K562 (cell line): ENCODE measurements around the gene BAD. TPM values are rescaled to one million over a fixed set of nuclear protein-coding genes. Genes with fewer than 3 reads are reported as not detected.

Source experiments
- CBX2 ChIP-seq: fragments of 200-600 bp; sonication (generic); IDR thresholded peaks from one replicate; pipeline ENCODE4 v1.6.1; 2012; ENCODE audit warnings: mild to moderate bottlenecking, low read length, inconsistent platforms; ENCODE audit not compliant: insufficient read depth, poor library complexity, severe bottlenecking
- DPF2 ChIP-seq: fragments of 450-650 bp; IDR thresholded peaks from 2 replicates; pipeline ENCODE4 v1.6.1; 2016
- ELF4 ChIP-seq: fragments of 450-650 bp; formaldehyde crosslinking; IDR thresholded peaks from 2 replicates; pipeline ENCODE4 v1.4.0; 2022; ENCODE audit warnings: missing genetic modification characterization
- ETS2 ChIP-seq: IDR thresholded peaks from 2 replicates; pipeline ENCODE4 v1.6.1; 2016; ENCODE audit warnings: borderline replicate concordance, missing genetic modification characterization, mild to moderate bottlenecking, moderate library complexity, missing compliant biosample characterization; ENCODE audit not compliant: poor library complexity, severe bottlenecking
- KLF10 ChIP-seq: fragments of 250-450 bp; sonication (Bioruptor Pico); IDR thresholded peaks from 2 replicates; pipeline ENCODE4 v1.6.1; 2021; ENCODE audit warnings: matching md5 sums
- MAFF ChIP-seq: IDR thresholded peaks from 2 replicates; pipeline ENCODE4 v1.6.1; 2012; ENCODE audit warnings: low read length, improper control_type of control experiment
- MTF1 ChIP-seq: fragments of 250-450 bp; sonication (Bioruptor Pico); IDR thresholded peaks from 2 replicates; pipeline ENCODE4 v1.9.0; 2021; ENCODE audit warnings: moderate library complexity, mild to moderate bottlenecking, inconsistent platforms, borderline replicate concordance
- MXD1 ChIP-seq: fragments of 250-450 bp; sonication (Bioruptor Pico); IDR thresholded peaks from 2 replicates; pipeline ENCODE4 v1.8.0; 2021; ENCODE audit warnings: borderline replicate concordance, mild to moderate bottlenecking, moderate library complexity; ENCODE audit not compliant: poor library complexity, severe bottlenecking
- MXI1 ChIP-seq: IDR thresholded peaks from 2 replicates; pipeline ENCODE4 v1.6.1; 2011; ENCODE audit warnings: low read depth, mild to moderate bottlenecking, improper control_type of control experiment, low read length
- NEUROD1 ChIP-seq: fragments of 150-350 bp; IDR thresholded peaks from 2 replicates; pipeline ENCODE4 v1.6.1; 2014; ENCODE audit warnings: borderline replicate concordance, low read length, low read depth; ENCODE audit not compliant: partially characterized antibody
- SAP30 ChIP-seq: fragments of 200-600 bp; sonication (generic); IDR thresholded peaks from 2 replicates; pipeline ENCODE4 v1.6.1; 2012; ENCODE audit warnings: borderline replicate concordance, low read depth, mild to moderate bottlenecking, moderate library complexity, low read length, control low read depth, inconsistent platforms; ENCODE audit not compliant: insufficient read depth, poor library complexity, severe bottlenecking
- SRSF3 ChIP-seq: fragments of 200-400 bp; formaldehyde crosslinking; IDR thresholded peaks from 2 replicates; pipeline ENCODE4 v1.6.1; 2016; ENCODE audit warnings: mild to moderate bottlenecking, low read length, moderate library complexity; ENCODE audit not compliant: insufficient read depth
- TAF1 ChIP-seq: IDR thresholded peaks from 2 replicates; pipeline ENCODE4 v1.6.1; 2011; ENCODE audit warnings: mild to moderate bottlenecking, low read length, moderate library complexity; ENCODE audit not compliant: insufficient read depth, control insufficient read depth, severe bottlenecking; ENCODE audit errors: extremely low read depth
- TCFL5 ChIP-seq: fragments of 250-450 bp; sonication (Bioruptor Pico); conservative IDR thresholded peaks from 2 replicates; pipeline ENCODE4 v1.6.1; 2021; ENCODE audit warnings: mild to moderate bottlenecking, moderate library complexity, matching md5 sums
- ZBTB12 ChIP-seq: fragments of 250-450 bp; sonication (Bioruptor Pico); IDR thresholded peaks from 2 replicates; pipeline ENCODE4 v1.4.0; 2020
- ZNF184 ChIP-seq: sonication (generic); formaldehyde crosslinking; IDR thresholded peaks from 2 replicates; pipeline ENCODE4 v1.5.0; 2020; ENCODE audit warnings: missing genetic modification reagents
- ZNF277 ChIP-seq: fragments of 250-450 bp; sonication (Bioruptor Pico); IDR thresholded peaks from 2 replicates; pipeline ENCODE4 v1.8.0; 2022; ENCODE audit warnings: inconsistent platforms, mild to moderate bottlenecking, moderate library complexity, borderline replicate concordance
- ZNF384 ChIP-seq: IDR thresholded peaks from 2 replicates; pipeline ENCODE4 v1.6.1; 2012; ENCODE audit warnings: low read depth, low read length, improper control_type of control experiment
- ZNF444 ChIP-seq: fragments of 250-450 bp; sonication (Bioruptor Pico); IDR thresholded peaks from 2 replicates; pipeline ENCODE4 v1.4.0; 2020; ENCODE audit warnings: mild to moderate bottlenecking, moderate library complexity
- ZNF507 ChIP-seq: conservative IDR thresholded peaks from 2 replicates; pipeline ENCODE4 v1.6.1; 2017; ENCODE audit warnings: missing genetic modification characterization, missing compliant biosample characterization
- ZNF639 ChIP-seq, 2 experiments: fragments of 200-800 bp in 1 of 2; sonication (Bioruptor generic) in 1 of 2; sonication (generic) in 1 of 2; formaldehyde crosslinking in 1 of 2; IDR thresholded peaks in 1 of 2; conservative IDR thresholded peaks in 1 of 2; 2 replicates each; pipeline versions ENCODE4 v1.5.0 to v1.6.1; 2016 to 2020; ENCODE audit warnings: missing compliant biosample characterization in 1 of 2, missing genetic modification characterization in 1 of 2, missing genetic modification reagents in 1 of 2
- ZNF766 ChIP-seq: fragments of 200-800 bp; sonication (Bioruptor generic); conservative IDR thresholded peaks from 2 replicates; pipeline ENCODE4 v1.6.1; 2016; ENCODE audit warnings: missing genetic modification characterization, missing compliant biosample characterization
- ZNF778 ChIP-seq: fragments of 450-650 bp; formaldehyde crosslinking; IDR thresholded peaks from 2 replicates; pipeline ENCODE4 v1.4.0; 2020; ENCODE audit warnings: mild to moderate bottlenecking, moderate library complexity
- polyA plus RNA-seq, 8 experiments: library from polyadenylated mRNA; depleted of rRNA in 4 of 8; stranded (reverse) in 5 of 8; unstranded in 3 of 8; fragments of >200 nt; fragmentation: Nextera tagmentation in 2 of 8; fragmentation: Illumina TruSeq in 1 of 8; extraction: Ambion mirVana in 2 of 8; extraction: Trizol in 1 of 8; gene quantifications; 2 replicates each; pipeline versions ENCODE4 v1.2.1 to v1.2.3, GENCODE V29; 2011 to 2014; ENCODE audit warnings: inconsistent platforms in 1 of 8, missing spikeins in 1 of 8
- total RNA-seq, 7 experiments: library from RNA; depleted of rRNA in 6 of 7; stranded (reverse); fragments of >200 nt in 6 of 7; fragmentation: Illumina TruSeq in 2 of 7; extraction: Trizol in 2 of 7; gene quantifications; 2 replicates each; pipeline versions ENCODE4 v1.2.1 to v1.2.3, GENCODE V29; 2011 to 2021; ENCODE audit warnings: low replicate concordance in 1 of 7

BAD gene
- total and polyA plus RNA-seq, 9 of the 15 experiments (the other 6 are each of a cell fraction or from before 2014, with no cell fraction given), result 0.61 to 45.6 (median 11.8) TPM

GRCh38 chr11:64239662-64240434 is 44.6 kb downstream of the BAD start (continued):
- TF ChIP-seq ZNF384 (no peak), ZNF766 (CRISPR knock-in tag) (no peak), ZNF184 (no peak), CBX2 (no peak), ZNF444 (CRISPR knock-in tag) (no peak), MXI1 (0 out of 2 replicates have a peak, but pooled peaks have one; percentile 29), TCFL5 (CRISPR knock-in tag) (no peak), MXD1 (no peak), ZNF507 (tag) (no peak), MTF1 (CRISPR knock-in tag) (no peak), SRSF3 (no peak), ELF4 (CRISPR knock-in tag) (no peak), KLF10 (CRISPR knock-in tag) (no peak), ZBTB12 (CRISPR knock-in tag) (0 out of 2 replicates have a peak, but pooled peaks have one; percentile 20), ZNF277 (CRISPR knock-in tag) (no peak), ZNF639 (CRISPR knock-in tag; conservative IDR thresholded peaks at IDR 0.05 in 1 of 2, IDR thresholded peaks at IDR 0.05 in 1 of 2) (no peak), SAP30 (no peak), MAFF (0 out of 2 replicates have a peak, but pooled peaks have one; percentile 13), NEUROD1 (no peak), DPF2 (no peak), ZNF778 (no peak), ETS2 (tag) (no peak), TAF1 (peak; percentile 37)
